SJSA1 (cell line): ENCODE data around the gene ARV1. TPM values are rescaled to one million over a fixed set of nuclear protein-coding genes. Genes with fewer than 3 reads are reported as not detected.
"Not testable (repeated sequence)": the region's sequence is repeated elsewhere in the genome, so short reads cannot be mapped to it uniquely, and the experiment has no call there.

Experiments used
- DNase-seq, 2 experiments: peaks; one replicate each; pipeline ENCODE4 v3.0.0-alpha.2; 2015 to 2020; ENCODE audit warnings: low spot score in 2 of 2, low read depth in 1 of 2
- H3K27ac ChIP-seq: fragments of 250-450 bp; sonication (Bioruptor Pico); 2 replicates; pipeline ENCODE4 v1.5.1; 2020; ENCODE audit warnings: mild to moderate bottlenecking, moderate library complexity
- H3K27me3 ChIP-seq: fragments of 250-450 bp; sonication (Bioruptor Pico); replicated peaks from 2 replicates; pipeline ENCODE4 v1.5.1; 2020; ENCODE audit warnings: mild to moderate bottlenecking, moderate library complexity
- H3K36me3 ChIP-seq: fragments of 250-450 bp; sonication (Bioruptor Pico); 2 replicates; pipeline ENCODE4 v1.5.1; 2020; ENCODE audit warnings: mild to moderate bottlenecking
- H3K4me1 ChIP-seq: fragments of 250-450 bp; sonication (Bioruptor Pico); replicated peaks from 2 replicates; pipeline ENCODE4 v1.6.1; 2021; ENCODE audit warnings: mild to moderate bottlenecking
- H3K4me3 ChIP-seq: fragments of 250-450 bp; sonication (Bioruptor Pico); 2 replicates; pipeline ENCODE4 v1.5.1; 2020; ENCODE audit warnings: mild to moderate bottlenecking
- H3K9me3 ChIP-seq: fragments of 250-450 bp; sonication (Bioruptor Pico); replicated peaks from 2 replicates; pipeline ENCODE4 v1.5.1; 2020; ENCODE audit warnings: mild to moderate bottlenecking
- total RNA-seq: library from RNA; depleted of rRNA; stranded (reverse); fragments of >200 nt; shearing (Covaris generic); gene quantifications from 2 replicates; pipeline ENCODE4 v1.2.3, GENCODE V29; 2014; rRNA removed

The ARV1 gene
- total RNA-seq, 1 experiment from 2014 or later: 23.6 TPM

GRCh38 chr1:231046730-231047395, 68.0 kb downstream of the ARV1 start:
- H3K27me3 ChIP-seq: no peaks in the 10 kb centered on the region; the same call in 1 of the 2 replicates
- no peak overlapping the region for H3K27ac ChIP-seq
- no peaks in the 10 kb centered on the region for H3K36me3 ChIP-seq
- H3K4me3 ChIP-seq: no peak overlapping the region
- DNase-seq: no peak
- H3K9me3 ChIP-seq: peaks cover 5% of the 10 kb centered on the region
- H3K4me1 ChIP-seq: no peaks in the 10 kb centered on the region; the same call in 1 of the 2 replicates

- H3K36me3 ChIP-seq, DNase-seq, H3K4me1 ChIP-seq, H3K9me3 ChIP-seq, H3K27me3 ChIP-seq, H3K27ac ChIP-seq, H3K4me3 ChIP-seq: not testable (repeated sequence)
Measured at GRCh38 chr1:231047529-231047928, 68.6 kb downstream of the ARV1 start.

- H3K27me3 ChIP-seq, H3K27ac ChIP-seq, H3K4me3 ChIP-seq, H3K4me1 ChIP-seq, DNase-seq, H3K36me3 ChIP-seq, H3K9me3 ChIP-seq: not testable (repeated sequence)
Measured at GRCh38 chr1:231048419-231048818, 69.5 kb downstream of the ARV1 start.

- DNase-seq: no peak
- Histone ChIP-seq H3K27me3 (no peaks in the 10 kb centered on the region; the same call in 1 of the 2 replicates), H3K36me3 (no peaks in the 10 kb centered on the region), H3K9me3 (peaks cover 5% of the 10 kb centered on the region), H3K4me3 (no peak overlapping the region), H3K4me1 (peaks cover 15% of the 10 kb centered on the region), H3K27ac (no peak overlapping the region)
Measured at GRCh38 chr1:231049121-231049979, 70.5 kb downstream of the ARV1 start.

Other genes with a start within 250 kb of the ARV1 start
- gene CAPN9, start 231.7 kb upstream of the ARV1 start, total RNA-seq: not detected in 2 replicates
- 94.1 and 156 TPM in 2 replicates for gene C1orf198, start 110.6 kb upstream of the ARV1 start, total RNA-seq
- 8.5 and 9.9 TPM in 2 replicates for gene TTC13, start 233 bp upstream of the ARV1 start, total RNA-seq
- gene FAM89A, start 61.2 kb downstream of the ARV1 start, total RNA-seq: 36.7 and 39.5 TPM in 2 replicates
- gene TRIM67, start 183.0 kb downstream of the ARV1 start, total RNA-seq: 0.47 and 0.61 TPM in 2 replicates